ENCODE measurements around the gene TPMT. TPM values are rescaled to one million over a fixed set of nuclear protein-coding genes. Genes with fewer than 3 reads are reported as not detected.

The TPMT gene
- total RNA-seq, 1 donor from 2014 or later, result 21.5 TPM

GRCh38 chr6:18117136-18117535 lies 37.7 kb downstream of the TPMT start:
- DNase-seq (ENCODE audit: low read depth), result no peak

- DNase-seq (ENCODE audit: low read depth), result peak; percentile 13
Measured at GRCh38 chr6:18115356-18115755, 39.5 kb downstream of the TPMT start.

- DNase-seq (ENCODE audit: low read depth), result no peak
Measured at GRCh38 chr6:18110162-18110561, 44.7 kb downstream of the TPMT start.

GRCh38 chr6:18107061-18107460 lies 47.8 kb downstream of the TPMT start:
- DNase-seq (ENCODE audit: low read depth), result no peak

GRCh38 chr6:18102783-18103509 lies 51.9 kb downstream of the TPMT start:
- no peak for DNase-seq (ENCODE audit: low read depth)

GRCh38 chr6:18101873-18102272 lies 53.0 kb downstream of the TPMT start:
- DNase-seq (ENCODE audit: low read depth), result no peak

- DNase-seq (ENCODE audit: low read depth), result peak; percentile 43
Measured at GRCh38 chr6:18101271-18101670, 53.6 kb downstream of the TPMT start.

GRCh38 chr6:18100296-18100695 lies 54.6 kb downstream of the TPMT start:
- DNase-seq (ENCODE audit: low read depth), result no peak

GRCh38 chr6:18099511-18099910 lies 55.4 kb downstream of the TPMT start:
- peak; percentile 8 for DNase-seq (ENCODE audit: low read depth)

GRCh38 chr6:18096423-18096822 lies 58.5 kb downstream of the TPMT start:
- DNase-seq (ENCODE audit: low read depth), result no peak

- DNase-seq (ENCODE audit: low read depth), result no peak
Measured at GRCh38 chr6:18091382-18091781, 63.5 kb downstream of the TPMT start.

GRCh38 chr6:18090349-18090786 lies 64.5 kb downstream of the TPMT start:
- no peak for DNase-seq (ENCODE audit: low read depth)

- no peak for DNase-seq (ENCODE audit: low read depth)
Measured at GRCh38 chr6:18088419-18089296, 66.2 kb downstream of the TPMT start.

GRCh38 chr6:18087396-18088165 lies 67.3 kb downstream of the TPMT start:
- DNase-seq (ENCODE audit: low read depth), result no peak

- no peak for DNase-seq (ENCODE audit: low read depth)
Measured at GRCh38 chr6:18081025-18081668, 73.7 kb downstream of the TPMT start.

- DNase-seq (ENCODE audit: low read depth), result no peak
Measured at GRCh38 chr6:18080544-18080943, 74.3 kb downstream of the TPMT start.

GRCh38 chr6:18078866-18079265 lies 76.0 kb downstream of the TPMT start:
- DNase-seq (ENCODE audit: low read depth), result no peak
